Prostate gland (tissue), 2 donors: ENCODE data around the gene GRB10. TPM values are rescaled to one million over a fixed set of nuclear protein-coding genes. Genes with fewer than 3 reads are reported as not detected.

Source experiments
- DNase-seq: peaks from one replicate; pipeline ENCODE4 v3.0.0-alpha.2; 2019; ENCODE audit warnings: low spot score
- H3K27ac ChIP-seq, 2 donors: fragments of 200-600 bp; sonication (generic); 2 replicates each; pipeline ENCODE4 v1.5.1; 2017 to 2019
- H3K27me3 ChIP-seq: fragments of 200-600 bp; sonication (generic); replicated peaks from 2 replicates; pipeline ENCODE4 v1.5.1; 2019; ENCODE audit not compliant: insufficient read depth
- H3K36me3 ChIP-seq, 2 donors: fragments of 200-600 bp; sonication (generic); 1 replicate in 1 of 2; 2 replicates in 1 of 2; pipeline versions ENCODE4 v1.5.1 to v1.8.1; 2017 to 2019
- H3K4me1 ChIP-seq: fragments of 200-600 bp; sonication (generic); replicated peaks from 2 replicates; pipeline ENCODE4 v1.5.1; 2019
- H3K4me3 ChIP-seq, 2 donors: fragments of 200-600 bp; sonication (generic); 2 replicates each; pipeline ENCODE4 v1.5.1; 2017 to 2019
- H3K9me3 ChIP-seq: fragments of 200-600 bp; sonication (generic); 2 replicates; pipeline ENCODE4 v1.5.1; 2017
- CTCF ChIP-seq, 4 experiments: fragments of 200-600 bp in 2 of 4; fragments of 450-650 bp in 2 of 4; sonication (generic) in 2 of 4; IDR thresholded peaks; 1 replicate in 3 of 4; 2 replicates in 1 of 4; pipeline ENCODE4 v1.5.1; 2016 to 2019; ENCODE audit warnings: antibody characterized with exemption in 4 of 4, mild to moderate bottlenecking in 2 of 4, moderate library complexity in 2 of 4
- POLR2A ChIP-seq: fragments of 450-650 bp; IDR thresholded peaks from one replicate; pipeline ENCODE4 v1.6.1; 2016; ENCODE audit warnings: antibody characterized with exemption, mild to moderate bottlenecking
- POLR2AphosphoS5 ChIP-seq: sonication (generic); formaldehyde crosslinking; IDR thresholded peaks from one replicate; pipeline ENCODE4 v1.6.1; 2017; ENCODE audit warnings: antibody characterized with exemption
- WGBS: methylation state at CpG from one replicate; pipeline ENCODE4 v1.1.5; 2018; 5-methylcytosine and 5-hydroxymethylcytosine counted together
- intact Hi-C: fragments of 100-400 bp; cut with DNase I; formaldehyde crosslinking; loops from one replicate; pipeline ENCODE4 v1.14.2; 2022
- total RNA-seq, 2 donors: library from RNA; depleted of rRNA; stranded (reverse); fragments of >200 nt; gene quantifications; one replicate each; pipeline ENCODE4 v1.1.0, GENCODE V29; 2016

GRB10 gene
- total RNA-seq, 2 donors from 2014 or later: 54.3 to 63.1 TPM

DNA sequence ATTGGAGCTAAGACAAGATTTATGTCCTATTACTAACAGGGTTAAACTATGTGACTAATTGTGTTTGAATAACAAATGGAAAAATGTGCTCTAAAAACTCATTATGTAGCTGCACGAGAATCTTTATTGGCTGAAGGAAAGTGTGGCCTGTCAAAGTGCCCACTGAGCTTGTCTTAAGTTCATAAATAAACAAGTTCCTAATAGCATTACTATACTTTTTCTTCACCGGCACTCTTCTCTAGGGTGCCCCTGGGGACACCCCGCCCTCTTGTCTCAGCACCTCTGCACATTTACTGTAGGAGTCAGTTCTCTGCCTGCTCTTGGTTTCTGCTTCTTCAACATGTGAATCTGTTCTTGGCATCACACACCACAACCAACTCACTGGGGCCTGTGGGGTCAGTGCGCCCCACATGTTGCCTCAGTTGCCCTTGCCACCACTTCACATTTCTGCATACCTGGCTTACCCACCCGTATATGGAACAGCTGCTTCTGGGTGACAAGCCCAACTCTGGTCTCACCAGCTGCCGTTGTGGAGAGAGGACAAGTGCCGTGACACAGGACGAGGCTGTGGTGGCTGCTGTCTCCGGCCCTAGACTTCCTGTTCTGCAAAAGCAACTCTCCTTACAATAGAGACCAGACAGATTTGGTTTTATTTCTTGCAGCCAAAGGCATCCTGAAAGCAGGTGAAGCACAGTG lies 121.2 kb downstream of the GRB10 start:
- no peak for DNase-seq
- Histone ChIP-seq H3K27me3 (no peaks in the 10 kb centered on the region), H3K9me3 (no peaks in the 10 kb centered on the region), H3K36me3 (peaks cover 0 to 5% of the 10 kb centered on the region in 2 donors), H3K4me3 (no peak overlapping the region), H3K4me1 (peaks cover 8% of the 10 kb centered on the region), H3K27ac (no peak overlapping the region)
- intact Hi-C loops: no loop called here
- TF ChIP-seq CTCF (IDR thresholded peaks at IDR 0.05): no peak
- no peak for TF ChIP-seq POLR2A
- TF ChIP-seq POLR2AphosphoS5: no peak
- WGBS: 61% methylated on average over 9 of the region's 9 CpGs

DNA sequence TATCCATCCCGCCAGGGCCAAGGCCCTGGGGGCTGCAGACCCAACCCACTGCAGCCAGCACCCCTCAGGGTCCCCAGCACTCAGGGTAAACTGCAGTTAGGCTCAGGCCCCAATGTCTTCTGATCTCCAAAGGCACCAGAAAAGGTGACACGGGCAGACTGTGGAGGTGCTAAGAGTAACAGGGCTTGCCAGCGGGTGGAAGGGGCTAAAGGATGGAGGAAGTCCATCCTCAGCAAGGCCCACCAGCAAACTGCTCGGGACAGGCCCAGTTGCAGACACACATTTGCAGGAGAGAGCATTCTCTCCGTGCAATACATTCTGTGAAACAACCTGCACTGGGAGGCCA lies 121.9 kb downstream of the GRB10 start:
- no peak overlapping the region for H3K27ac ChIP-seq
- WGBS: 90% methylated on average over 5 of the region's 5 CpGs
- no peak overlapping the region for H3K4me3 ChIP-seq
- TF ChIP-seq POLR2A: no peak
- no peak for TF ChIP-seq POLR2AphosphoS5
- no peak for TF ChIP-seq CTCF (IDR thresholded peaks at IDR 0.05)
- H3K36me3 ChIP-seq: peaks cover 0 to 5% of the 10 kb centered on the region in 2 donors
- peaks cover 8% of the 10 kb centered on the region for H3K4me1 ChIP-seq
- H3K9me3 ChIP-seq: no peaks in the 10 kb centered on the region
- H3K27me3 ChIP-seq: no peaks in the 10 kb centered on the region
- intact Hi-C loops: no loop called here
- DNase-seq: no peak

DNA sequence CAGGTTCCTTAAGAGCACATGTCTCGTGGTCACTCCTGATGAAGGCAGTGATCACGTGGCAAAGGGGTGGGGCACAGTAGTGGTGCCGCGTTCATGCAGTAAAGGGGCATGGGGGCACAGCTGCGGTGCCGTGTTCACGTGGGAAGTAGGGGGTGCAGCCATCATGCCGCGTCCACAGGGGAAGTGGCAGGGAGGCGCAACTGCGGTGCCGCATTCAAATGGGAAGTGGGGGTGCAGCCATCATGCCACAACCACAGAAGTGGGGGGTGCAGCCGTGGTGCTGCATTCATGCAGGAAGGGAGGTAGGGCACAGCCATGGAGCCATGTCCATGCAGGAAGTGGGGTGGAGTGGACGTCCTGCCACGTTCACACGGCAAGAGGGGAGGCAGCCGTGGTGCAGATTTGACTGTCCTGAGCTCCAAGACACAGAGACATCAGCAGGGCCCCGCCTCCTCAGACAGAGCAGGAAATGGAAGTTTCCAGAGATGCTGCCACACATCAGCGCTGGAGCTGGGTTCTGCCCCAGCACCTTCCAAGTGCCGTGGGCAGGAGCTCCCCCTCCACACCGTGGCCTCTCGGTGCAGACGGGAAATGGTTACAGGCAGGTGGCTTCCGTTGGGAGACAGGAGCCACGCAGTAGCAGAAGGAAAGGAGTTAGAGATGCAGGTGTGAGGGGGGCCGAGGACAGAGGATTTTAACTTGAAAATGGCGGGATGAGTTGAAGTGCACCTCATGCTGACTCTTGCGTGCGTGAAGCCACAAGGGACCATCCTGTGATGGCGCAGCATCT lies 122.5 kb downstream of the GRB10 start:
- Histone ChIP-seq H3K9me3 (no peaks in the 10 kb centered on the region), H3K27ac (no peak overlapping the region), H3K36me3 (peaks cover 0 to 5% of the 10 kb centered on the region in 2 donors), H3K4me1 (peaks cover 8% of the 10 kb centered on the region), H3K4me3 (no peak overlapping the region), H3K27me3 (no peaks in the 10 kb centered on the region)
- TF ChIP-seq POLR2AphosphoS5 (no peak), POLR2A (no peak)
- WGBS: 82% methylated on average over 28 of the region's 30 CpGs
- intact Hi-C loops: no loop called here
- DNase-seq: no peak

DNA sequence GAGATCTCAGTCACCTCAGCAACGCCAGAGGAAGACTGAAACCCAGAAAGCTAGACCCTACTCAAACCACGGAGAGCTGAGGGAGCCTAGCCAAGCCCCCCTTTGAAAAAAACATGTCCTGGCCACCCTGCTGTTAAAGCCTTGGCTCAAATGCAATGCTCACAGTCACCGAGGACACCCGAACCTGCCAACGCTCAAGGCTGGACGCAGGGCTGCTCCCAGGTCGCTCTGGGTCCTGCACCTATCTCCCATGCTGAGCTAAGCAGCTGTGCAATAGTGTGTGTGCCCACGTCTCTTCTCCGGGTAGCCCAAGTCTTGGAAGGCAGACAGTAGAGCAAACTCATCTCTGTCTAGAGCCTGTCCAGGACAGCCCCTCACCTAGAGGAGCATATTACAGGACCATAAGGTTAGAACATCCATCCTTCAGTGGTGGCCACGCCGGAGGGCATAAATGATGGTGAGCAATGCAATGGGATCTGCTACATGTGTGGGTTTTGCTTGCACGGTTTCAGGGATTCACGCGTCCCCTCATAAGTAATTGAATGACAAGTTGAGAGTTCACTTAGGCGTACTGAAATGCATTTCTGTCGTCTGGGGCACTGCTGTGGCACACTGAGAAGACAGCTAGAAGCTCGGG lies 123.2 kb downstream of the GRB10 start:
- Histone ChIP-seq H3K27me3 (no peaks in the 10 kb centered on the region), H3K36me3 (peaks cover 0 to 5% of the 10 kb centered on the region in 2 donors), H3K4me1 (peaks cover 9% of the 10 kb centered on the region), H3K4me3 (no peak overlapping the region), H3K27ac (no peak overlapping the region), H3K9me3 (no peaks in the 10 kb centered on the region)
- 87% methylated on average over 17 of the region's 17 CpGs for WGBS
- DNase-seq: no peak
- TF ChIP-seq POLR2A: no peak
- TF ChIP-seq POLR2AphosphoS5: no peak
- intact Hi-C loops: loop anchor here (10.0 kb wide), 1 partner anchor 135 kb away; no protein-coding TSS in a partner anchor

GRCh38 chr7:50658696-50659095 lies 124.0 kb downstream of the GRB10 start:
- no peaks in the 10 kb centered on the region for H3K27me3 ChIP-seq
- DNase-seq: no peak
- WGBS: 90% methylated on average over 11 of the region's 11 CpGs
- H3K27ac ChIP-seq: peak overlapping the region; percentile 76 to 78
- intact Hi-C loops: loop anchor here (10.0 kb wide), 1 partner anchor 136 kb away; no protein-coding TSS in a partner anchor
- H3K4me3 ChIP-seq: no peak overlapping the region
- TF ChIP-seq CTCF (IDR thresholded peaks at IDR 0.05) (no peak), POLR2A (no peak), POLR2AphosphoS5 (no peak)
- no peaks in the 10 kb centered on the region for H3K9me3 ChIP-seq
- H3K4me1 ChIP-seq: peaks cover 15% of the 10 kb centered on the region
- peaks cover 0 to 5% of the 10 kb centered on the region in 2 donors for H3K36me3 ChIP-seq
